ENCODE results near the gene NME1.
"Not testable (repeated sequence)": the region's sequence is repeated elsewhere in the genome, so short reads cannot be mapped to it uniquely, and the experiment has no call there.

The NME1 gene

GRCh38 chr17:51147650-51148049 is 5.7 kb upstream of the NME1 start:
- DNase-seq = no peak

GRCh38 chr17:51149163-51149562 is 4.2 kb upstream of the NME1 start:
- no peak for DNase-seq

GRCh38 chr17:51150932-51151331 is 2.4 kb upstream of the NME1 start:
- DNase-seq = no peak

GRCh38 chr17:51152766-51153209 is 571 bp upstream of the NME1 start:
- no peak for DNase-seq

GRCh38 chr17:51154176-51154575 is 817 bp downstream of the NME1 start:
- DNase-seq = no peak

- DNase-seq = no peak
These were observed 2.1 kb downstream of the NME1 start for GRCh38 chr17:51155416-51155815.

- no peak for DNase-seq
These were observed 6.2 kb downstream of the NME1 start for GRCh38 chr17:51159604-51160003.

GRCh38 chr17:51161541-51161940 is 8.2 kb downstream of the NME1 start:
- no peak for DNase-seq

- DNase-seq = no peak
These were observed 11.7 kb downstream of the NME1 start for GRCh38 chr17:51164911-51165679.

GRCh38 chr17:51165680-51166197 is 12.4 kb downstream of the NME1 start:
- no peak for DNase-seq

GRCh38 chr17:51166198-51166986 is 13.0 kb downstream of the NME1 start, which contains the start of gene NME2:
NME2 (plus strand) TSS chr17:51166411; CDS start chr17:51166831, 420 bp downstream.
- peak; percentile 64 for DNase-seq

- peak; percentile 61 for DNase-seq
These were observed 13.9 kb downstream of the NME1 start for GRCh38 chr17:51166987-51167931.

- DNase-seq = no peak
These were observed 16.0 kb downstream of the NME1 start for GRCh38 chr17:51169340-51169739.

- no peak for DNase-seq
These were observed 17.4 kb downstream of the NME1 start for GRCh38 chr17:51170736-51171135.

GRCh38 chr17:51172030-51172429 is 18.7 kb downstream of the NME1 start:
- not testable (repeated sequence) for DNase-seq

GRCh38 chr17:51180486-51180885 is 27.1 kb downstream of the NME1 start:
- no peak for DNase-seq

- DNase-seq = no peak
These were observed 30.8 kb downstream of the NME1 start for GRCh38 chr17:51184124-51184523.

GRCh38 chr17:51185763-51186332 is 32.5 kb downstream of the NME1 start:
- DNase-seq = no peak

- DNase-seq = no peak
These were observed 35.0 kb downstream of the NME1 start for GRCh38 chr17:51188271-51188833.

- DNase-seq = no peak
These were observed 35.8 kb downstream of the NME1 start for GRCh38 chr17:51189162-51189561.

- DNase-seq = no peak
These were observed 36.3 kb downstream of the NME1 start for GRCh38 chr17:51189628-51190027.

- DNase-seq = no peak
These were observed 38.5 kb downstream of the NME1 start for GRCh38 chr17:51191895-51192294.
